H1 (cell line): ENCODE data around the gene PMM2. TPM values are rescaled to one million over a fixed set of nuclear protein-coding genes. Genes with fewer than 3 reads are reported as not detected.

Experiments
- CTCF ChIA-PET: fragments of 300-600 bp; sonication (Branson Sonifier 250); formaldehyde crosslinking; loops from one replicate; lab custom pipeline; 2021; ENCODE audit not compliant: partially characterized antibody; lab: Charles Lee
- POLR2A ChIA-PET: fragments of 300-600 bp; sonication (Branson Sonifier 250); formaldehyde crosslinking; loops from one replicate; lab custom pipeline; 2021; ENCODE audit warnings: inconsistent platforms; ENCODE audit not compliant: partially characterized antibody; lab: Charles Lee
- DNase-seq, 2 experiments: peaks; one replicate each; pipeline versions ENCODE4 v3.0.0 to v3.0.0-alpha.2; 2010 to 2022; ENCODE audit warnings: low spot score in 2 of 2, low read depth in 1 of 2, mixed read lengths in 1 of 2
- FAIRE-seq: peaks from 2 replicates; lab custom pipeline; 2011; peaks lifted over from hg19 to GRCh38; lab: Jason Lieb, UNC
- H2AFZ ChIP-seq: 2 replicates; pipeline ENCODE4 v1.8.1; 2012; ENCODE audit warnings: low read length, inconsistent platforms
- H2AK5ac ChIP-seq: 2 replicates; pipeline ENCODE4 v1.6.1; 2013; ENCODE audit warnings: low read depth, low read length
- H2BK120ac ChIP-seq: replicated peaks from 2 replicates; pipeline ENCODE3; 2013; ENCODE audit warnings: low read depth, low read length, inconsistent platforms
- H2BK12ac ChIP-seq: 2 replicates; pipeline ENCODE4 v1.6.1; 2013; ENCODE audit warnings: low read depth, low read length
- H2BK15ac ChIP-seq: 2 replicates; pipeline ENCODE4 v1.6.1; 2013; ENCODE audit warnings: low read length
- H2BK20ac ChIP-seq: 2 replicates; pipeline ENCODE4 v1.6.1; 2013; ENCODE audit warnings: low read length
- H2BK5ac ChIP-seq: 2 replicates; pipeline ENCODE4 v1.6.1; 2013; ENCODE audit warnings: low read depth, low read length
- H3K14ac ChIP-seq: 2 replicates; pipeline ENCODE4 v1.6.1; 2013; ENCODE audit warnings: inconsistent platforms; ENCODE audit not compliant: insufficient read length
- H3K18ac ChIP-seq: 2 replicates; pipeline ENCODE4 v1.6.1; 2013; ENCODE audit warnings: low read length; ENCODE audit errors: extremely low read depth
- H3K23ac ChIP-seq: 2 replicates; pipeline ENCODE4 v1.6.1; 2013; ENCODE audit warnings: inconsistent platforms; ENCODE audit not compliant: insufficient read length
- H3K23me2 ChIP-seq: 2 replicates; pipeline ENCODE4 v1.6.1; 2013; ENCODE audit warnings: low read depth, low read length
- H3K27ac ChIP-seq: 2 replicates; pipeline ENCODE4 v1.6.1; 2011; ENCODE audit warnings: low read depth, low read length, inconsistent platforms
- H3K27me3 ChIP-seq, 4 experiments: replicated peaks in 1 of 4; 1 replicate in 1 of 4; 2 replicates in 3 of 4; pipeline versions ENCODE4 v1.6.1 to v1.8.1; 2011 to 2013; ENCODE audit warnings: low read length in 3 of 4, mild to moderate bottlenecking in 3 of 4, inconsistent platforms in 2 of 4, mixed read lengths in 2 of 4, moderate library complexity in 1 of 4; ENCODE audit not compliant: control insufficient read depth in 3 of 4, insufficient read depth in 3 of 4; ENCODE audit errors: extremely low read depth in 1 of 4
- H3K36me3 ChIP-seq, 4 experiments: 2 replicates each; pipeline versions ENCODE4 v1.6.1 to v1.8.1; 2011 to 2013; ENCODE audit warnings: mild to moderate bottlenecking in 4 of 4, low read length in 3 of 4, moderate library complexity in 2 of 4, control low read depth in 1 of 4, inconsistent platforms in 1 of 4; ENCODE audit not compliant: insufficient read depth in 4 of 4, control insufficient read depth in 2 of 4
- H3K4ac ChIP-seq: replicated peaks from 2 replicates; pipeline ENCODE3; 2013; ENCODE audit warnings: low read length, low read depth, mixed read lengths, inconsistent platforms; ENCODE audit not compliant: insufficient read length
- H3K4me1 ChIP-seq, 4 experiments: replicated peaks in 1 of 4; 1 replicate in 1 of 4; 2 replicates in 3 of 4; pipeline versions ENCODE4 v1.6.1 to v1.8.1; 2011 to 2013; ENCODE audit warnings: low read length in 3 of 4, inconsistent platforms in 2 of 4, mixed read lengths in 1 of 4; ENCODE audit not compliant: insufficient read depth in 4 of 4, control insufficient read depth in 3 of 4
- H3K4me2 ChIP-seq, 2 experiments: 2 replicates each; pipeline versions ENCODE4 v1.6.1 to v1.8.1; 2011 to 2013; ENCODE audit warnings: low read depth in 2 of 2, low read length in 2 of 2, control low read depth in 1 of 2, inconsistent platforms in 1 of 2, mild to moderate bottlenecking in 1 of 2; ENCODE audit not compliant: insufficient read depth in 1 of 2
- H3K4me3 ChIP-seq, 4 experiments: fragments of 200-600, 300-600 bp in 1 of 4; sonication (generic), shearing (Covaris generic), sonication (Bioruptor Twin) in 1 of 4; 2 replicates each; pipeline versions ENCODE4 v1.5.1 to v1.8.1; 2011 to 2016; ENCODE audit warnings: low read length in 4 of 4, low read depth in 3 of 4, control low read depth in 2 of 4, inconsistent platforms in 2 of 4, mild to moderate bottlenecking in 2 of 4, mixed read lengths in 1 of 4, moderate library complexity in 1 of 4; ENCODE audit not compliant: insufficient read depth in 2 of 4; ENCODE audit errors: extremely low read depth in 1 of 4
- H3K56ac ChIP-seq: replicated peaks from 2 replicates; pipeline ENCODE3; 2013; ENCODE audit warnings: low read depth, mild to moderate bottlenecking, mixed read lengths, low read length, inconsistent platforms; ENCODE audit not compliant: insufficient read length
- H3K79me1 ChIP-seq: 2 replicates; pipeline ENCODE4 v1.6.1; 2013; ENCODE audit warnings: low read depth, low read length, control low read depth
- H3K79me2 ChIP-seq, 2 experiments: 2 replicates each; pipeline versions ENCODE4 v1.6.1 to v1.8.1; 2012 to 2013; ENCODE audit warnings: low read length in 2 of 2, mild to moderate bottlenecking in 2 of 2, inconsistent platforms in 1 of 2; ENCODE audit not compliant: insufficient read depth in 2 of 2, control insufficient read depth in 1 of 2
- H3K9ac ChIP-seq, 4 experiments: replicated peaks in 1 of 4; 1 replicate in 1 of 4; 2 replicates in 3 of 4; pipeline versions ENCODE4 v1.6.1 to v1.8.1; 2011 to 2013; ENCODE audit warnings: low read depth in 3 of 4, low read length in 3 of 4, control low read depth in 2 of 4, mild to moderate bottlenecking in 2 of 4, moderate library complexity in 2 of 4, inconsistent platforms in 1 of 4; ENCODE audit errors: extremely low read depth in 1 of 4
- H3K9me3 ChIP-seq, 2 experiments: 2 replicates each; pipeline versions ENCODE4 v1.6.1 to v1.8.1; 2012 to 2013; ENCODE audit warnings: mild to moderate bottlenecking in 2 of 2, moderate library complexity in 2 of 2, control low read depth in 1 of 2, inconsistent platforms in 1 of 2, low read depth in 1 of 2, low read length in 1 of 2, mixed read lengths in 1 of 2; ENCODE audit not compliant: insufficient read depth in 2 of 2
- H4K20me1 ChIP-seq, 2 experiments: replicated peaks in 1 of 2; 2 replicates each; pipeline versions ENCODE3 to v1.8.1; 2011 to 2013; ENCODE audit warnings: inconsistent platforms in 2 of 2, low read length in 2 of 2, mild to moderate bottlenecking in 1 of 2; ENCODE audit not compliant: insufficient read depth in 2 of 2, control insufficient read depth in 1 of 2
- H4K5ac ChIP-seq: 2 replicates; pipeline ENCODE4 v1.6.1; 2013; ENCODE audit warnings: low read length, low read depth, mixed read lengths, inconsistent platforms; ENCODE audit not compliant: insufficient read length
- H4K8ac ChIP-seq: 2 replicates; pipeline ENCODE4 v1.8.0; 2013; ENCODE audit warnings: mild to moderate bottlenecking, moderate library complexity, low read length, inconsistent platforms; ENCODE audit not compliant: insufficient read depth; ENCODE audit errors: extremely low read depth
- H4K91ac ChIP-seq: replicated peaks from 2 replicates; pipeline ENCODE3; 2013; ENCODE audit warnings: low read length, mixed read lengths, inconsistent platforms; ENCODE audit not compliant: insufficient read length
- CTCF ChIP-seq, 3 experiments: IDR thresholded peaks; 1 replicate in 2 of 3; 2 replicates in 1 of 3; pipeline versions ENCODE4 v1.5.1 to v1.6.1; 2011; ENCODE audit warnings: low read length in 3 of 3, mild to moderate bottlenecking in 3 of 3, inconsistent platforms in 2 of 3, low read depth in 1 of 3, moderate library complexity in 1 of 3; ENCODE audit not compliant: insufficient read depth in 1 of 3; ENCODE audit errors: control extremely low read depth in 1 of 3
- TAF7 ChIP-seq: optimal IDR thresholded peaks from 2 replicates; pipeline ENCODE3; 2011; ENCODE audit warnings: low read depth, mild to moderate bottlenecking, inconsistent platforms, low read length, moderate library complexity, borderline replicate concordance
- WGBS, 2 experiments: shearing (Covaris generic) in 1 of 2; methylation state at CpG; one replicate each; pipeline versions ENCODE4 v1.1.6 to v1.1.7; 2013 to 2015; ENCODE audit warnings: low lambda C conversion rate in 2 of 2, mixed read lengths in 2 of 2, inconsistent platforms in 1 of 2, low coverage in 1 of 2, missing lambda C conversion rate in 1 of 2; ENCODE audit not compliant: insufficient replicate concordance in 2 of 2, insufficient coverage in 1 of 2, insufficient read length in 1 of 2; ENCODE audit errors: extremely low coverage in 1 of 2, missing lambda C conversion rate in 1 of 2; 5-methylcytosine and 5-hydroxymethylcytosine counted together
- polyA plus RNA-seq, 7 experiments: library from polyadenylated mRNA; depleted of rRNA in 3 of 7; stranded (reverse) in 5 of 7; unstranded in 2 of 7; fragments of >200 nt in 5 of 7; fragments of 200-250 nt in 2 of 7; gene quantifications; 1 replicate in 5 of 7; 2 replicates in 1 of 7; 4 replicates in 1 of 7; pipeline versions ENCODE4 v1.2.1 to v1.2.3, GENCODE V29; 2011 to 2013; ENCODE audit warnings: missing spikeins in 2 of 7, mixed read lengths in 2 of 7
- total RNA-seq: library from RNA; stranded (reverse); fragmentation: NEBNext Ultra II Directional; extraction: Animal tissue kit (Norgen Biotek cat#: 25700); gene quantifications from 2 replicates; pipeline ENCODE4 v1.2.1, GENCODE V29; 2021

The PMM2 gene
- total and polyA plus RNA-seq, 2 of the 8 experiments (the other 6 are each of a cell fraction or from before 2014, with no cell fraction given): 26.2 to 49.4 TPM

GRCh38 chr16:8804313-8804712 is 6.7 kb downstream of the PMM2 start:
- CTCF ChIA-PET: no interaction called here
- Histone ChIP-seq H3K23me2 (no peaks in the 10 kb centered on the region), H2BK15ac (no peak overlapping the region), H3K27ac (no peak overlapping the region), H3K79me1 (peaks cover 2% of the 10 kb centered on the region), H4K20me1 (peaks cover 2 to 5% of the 10 kb centered on the region in 2 experiments), H2BK120ac (no peak overlapping the region), H3K56ac (no peak overlapping the region), H3K18ac (no peak overlapping the region), H3K79me2 (peaks cover 0 to 35% of the 10 kb centered on the region in 2 experiments; a peak in 3 of 4 replicates), H3K4me3 (no peak overlapping the region), H2BK5ac (no peak overlapping the region), H3K23ac (no peak overlapping the region), H4K8ac (no peak overlapping the region), H3K27me3 (no peaks in the 10 kb centered on the region), H3K9ac (no peak overlapping the region), H3K4me2 (no peak overlapping the region), H3K9me3 (no peaks in the 10 kb centered on the region), H3K14ac (no peak overlapping the region), H2AK5ac (no peak overlapping the region), H2BK20ac (no peak overlapping the region), H3K4ac (no peak overlapping the region), H4K5ac (no peak overlapping the region), H4K91ac (no peak overlapping the region), H3K4me1 (no peaks in the 10 kb centered on the region), H2BK12ac (no peak overlapping the region), H2AFZ (no peak overlapping the region), H3K36me3 (peaks cover 29 to 72% (median 58%) of the 10 kb centered on the region in 4 experiments)
- DNase-seq (no peak), FAIRE-seq (no peak)
- TF ChIP-seq CTCF (IDR thresholded peaks at IDR 0.05; ENCODE audit: control extremely low read depth in 1 of 3, insufficient read depth in 1 of 3, low read depth in 1 of 3, low read length in 3 of 3) (no peak), TAF7 (no peak)
- WGBS, 2 experiments: 93% methylated on average over 6 of the region's 6 CpGs; no CpG with 5 or more reads in 1 of the 2 experiments
- POLR2A ChIA-PET: interaction anchor here (0.7 to 2.1 kb wide), 3 partner anchors 15 to 67 kb away, joined by 3 to 7 read pairs (median 7); no protein-coding TSS in a partner anchor
